HepG2 (cell line): ENCODE results near the gene ABCG4. TPM values are rescaled to one million over a fixed set of nuclear protein-coding genes. Genes with fewer than 3 reads are reported as not detected.

Experiments
- ATAC-seq: fragments of 200-7000 bp; cut with Tn5 transposase; 3 replicates; pipeline ENCODE4 v1.9.1; 2020; ENCODE audit warnings: mild to moderate bottlenecking, moderate library complexity
- BruUV-seq: library from RNA; stranded (reverse); fragments of 400-500 nt; replicated peaks from 2 replicates; lab custom pipeline; 2021; lab: Mats Ljungman, UMichigan
- CTCF ChIA-PET: fragments of 300-600 bp; formaldehyde crosslinking; extraction: SDS; loops from one replicate; lab custom pipeline; 2021; ENCODE audit warnings: low total read pairs, inconsistent platforms, low intra/inter-chr PET ratio; lab: Yijun Ruan, JAX
- POLR2A ChIA-PET: fragments of 350-600 bp; sonication (Branson Sonifier 250); formaldehyde crosslinking; loops from one replicate; lab custom pipeline; 2020; ENCODE audit warnings: antibody characterized with exemption, inconsistent platforms; lab: Yijun Ruan, JAX
- DNase-seq: peaks from one replicate; pipeline ENCODE4 v3.0.0-alpha.2; 2015; ENCODE audit warnings: low spot score
- FAIRE-seq: peaks from 3 replicates; lab custom pipeline; 2011; peaks lifted over from hg19 to GRCh38; lab: Jason Lieb, UNC
- H2AFZ ChIP-seq: one replicate; pipeline ENCODE4 v1.6.1; 2011; ENCODE audit warnings: low read length, inconsistent platforms
- H3K27ac ChIP-seq: fragments of 300-600 bp; 3 replicates; pipeline ENCODE4 v1.8.0; 2011; ENCODE audit warnings: mixed run types, mild to moderate bottlenecking, mixed read lengths, low read length, inconsistent platforms; ENCODE audit not compliant: insufficient read depth; ENCODE audit errors: extremely low read length
- H3K27me3 ChIP-seq, 2 experiments: fragments of 200-600 bp in 1 of 2; 2 replicates in 1 of 2; 3 replicates in 1 of 2; pipeline versions ENCODE4 v1.6.0 to v1.8.0; 2011; ENCODE audit warnings: low read length in 2 of 2, mild to moderate bottlenecking in 2 of 2, moderate library complexity in 2 of 2, inconsistent platforms in 1 of 2; ENCODE audit not compliant: insufficient read depth in 2 of 2, control insufficient read depth in 1 of 2
- H3K36me3 ChIP-seq, 2 experiments: fragments of 200-600 bp in 1 of 2; replicated peaks in 1 of 2; 2 replicates in 1 of 2; 3 replicates in 1 of 2; pipeline versions ENCODE4 v1.5.1 to v1.8.0; 2011; ENCODE audit warnings: low read length in 2 of 2, inconsistent platforms in 1 of 2; ENCODE audit not compliant: insufficient read depth in 2 of 2, control insufficient read depth in 1 of 2
- H3K4me1 ChIP-seq: 2 replicates; pipeline ENCODE4 v1.5.1; 2012; ENCODE audit warnings: low read length, inconsistent platforms; ENCODE audit not compliant: insufficient read depth
- H3K4me2 ChIP-seq: 2 replicates; pipeline ENCODE4 v1.6.0; 2011; ENCODE audit warnings: low read depth, low read length, inconsistent platforms
- H3K4me3 ChIP-seq, 3 experiments: fragments of 200-600 bp in 1 of 3; sonication (generic), shearing (Covaris generic) in 1 of 3; replicated peaks in 1 of 3; 2 replicates each; pipeline ENCODE4 v1.5.1; 2011 to 2016; ENCODE audit warnings: low read length in 3 of 3, inconsistent platforms in 2 of 3, low read depth in 2 of 3, mild to moderate bottlenecking in 2 of 3, control low read depth in 1 of 3, mixed read lengths in 1 of 3; ENCODE audit not compliant: insufficient read depth in 1 of 3
- H3K79me2 ChIP-seq: one replicate; pipeline ENCODE4 v1.6.1; 2011; ENCODE audit warnings: low read length, inconsistent platforms; ENCODE audit not compliant: insufficient read depth
- H3K9ac ChIP-seq: 2 replicates; pipeline ENCODE4 v1.6.0; 2011; ENCODE audit warnings: mild to moderate bottlenecking, low read depth, low read length, inconsistent platforms; ENCODE audit not compliant: insufficient read depth
- H3K9me3 ChIP-seq: 2 replicates; pipeline ENCODE4 v1.5.1; 2012; ENCODE audit warnings: mild to moderate bottlenecking, low read length
- H4K20me1 ChIP-seq: 2 replicates; pipeline ENCODE4 v1.6.0; 2011; ENCODE audit warnings: inconsistent platforms, mild to moderate bottlenecking, low read length, moderate library complexity; ENCODE audit not compliant: insufficient read depth
- RNF219 ChIP-seq: sonication (generic); formaldehyde crosslinking; IDR thresholded peaks from 2 replicates; pipeline ENCODE4 v1.5.0; 2020; ENCODE audit warnings: mild to moderate bottlenecking, missing genetic modification reagents
- SYNCRIP ChIP-seq: fragments of 200-400 bp; formaldehyde crosslinking; IDR thresholded peaks from 2 replicates; pipeline ENCODE4 v1.6.1; 2018; ENCODE audit warnings: mild to moderate bottlenecking, low read depth, low read length; ENCODE audit not compliant: insufficient read depth
- ZNF383 ChIP-seq: sonication (generic); formaldehyde crosslinking; IDR thresholded peaks from 2 replicates; pipeline ENCODE4 v1.4.0; 2020; ENCODE audit warnings: missing genetic modification reagents, mild to moderate bottlenecking, borderline replicate concordance
- ZNF589 ChIP-seq: sonication (generic); formaldehyde crosslinking; conservative IDR thresholded peaks from 2 replicates; pipeline ENCODE4 v1.8.0; 2022; ENCODE audit warnings: mild to moderate bottlenecking, moderate library complexity, missing genetic modification reagents
- WGBS: methylation state at CpG from one replicate; pipeline ENCODE4 v1.1.6; 2017; ENCODE audit warnings: low lambda C conversion rate; 5-methylcytosine and 5-hydroxymethylcytosine counted together
- in situ Hi-C: cut with HindIII; loops from 2 replicates; pipeline ENCODE4 v1.10.0; 2017; ENCODE audit warnings: low pct_unique_long_range_greater_than_20kb; ENCODE audit not compliant: extremely low pct_ligation_motif_present
- intact Hi-C: fragments of 100-400 bp; cut with micrococcal nuclease; formaldehyde crosslinking; loops from one replicate; pipeline ENCODE4 v1.10.0; 2022; ENCODE audit not compliant: unreplicated experiment
- polyA plus RNA-seq, 8 experiments: library from polyadenylated mRNA; depleted of rRNA in 3 of 8; stranded (reverse) in 7 of 8; unstranded in 1 of 8; fragments of >200 nt; fragmentation: Illumina TruSeq in 4 of 8; extraction: Trizol in 4 of 8; gene quantifications; 2 replicates each; pipeline versions ENCODE4 v1.2.1 to v1.2.3, GENCODE V29; 2011 to 2016; ENCODE audit warnings: low read depth in 4 of 8, missing spikeins in 1 of 8, mixed read lengths in 1 of 8; ENCODE audit not compliant: insufficient read depth in 1 of 8
- total RNA-seq, 5 experiments: library from RNA; depleted of rRNA; stranded (reverse); fragments of >200 nt; fragmentation: Illumina TruSeq; extraction: Trizol; gene quantifications; 2 replicates each; pipeline ENCODE4 v1.2.3, GENCODE V29; 2016; ENCODE audit warnings: low read depth in 1 of 5

ABCG4 gene
- total and polyA plus RNA-seq, 2 of the 13 experiments (the other 11 are each of a cell fraction or from before 2014, with no cell fraction given), result not detected

GRCh38 chr11:119194811-119195440 lies 46.1 kb downstream of the ABCG4 start:
- in situ Hi-C loops (loop anchor here (10.0 kb wide), 1 partner anchor 280 kb away; no protein-coding TSS in a partner anchor), intact Hi-C loops (loop anchor here (5.0 kb wide), 1 partner anchor 88 kb away; the partner anchor contains the start of gene C2CD2L)
- H3K79me2 ChIP-seq, result no peaks in the 10 kb centered on the region
- no peak overlapping the region for H3K4me3 ChIP-seq
- FAIRE-seq (no peak), ATAC-seq (no peak), DNase-seq (no peak)
- 24% methylated on average over 7 of the region's 7 CpGs for WGBS
- TF ChIP-seq ZNF589 (no peak), SYNCRIP (no peak), ZNF383 (CRISPR knock-in tag) (no peak), RNF219 (CRISPR knock-in tag) (no peak)
- no peaks in the 10 kb centered on the region for H3K36me3 ChIP-seq
- no peak overlapping the region for H3K27ac ChIP-seq
- ChIA-PET POLR2A (interaction anchor here (0.6 kb wide), 1 partner anchor 110 kb away, joined by 3 read pairs; the partner anchor contains the start of gene HMBS), CTCF (no interaction called here)
- H4K20me1 ChIP-seq, result no peaks in the 10 kb centered on the region
- BruUV-seq, result no TSS peak
- H2AFZ ChIP-seq, result no peak overlapping the region
- H3K27me3 ChIP-seq, result peaks cover 3 to 8% of the 10 kb centered on the region in 2 experiments; a peak in 3 of 5 replicates
- peaks cover 48% of the 10 kb centered on the region for H3K4me1 ChIP-seq
- H3K9me3 ChIP-seq, result no peaks in the 10 kb centered on the region
- no peak overlapping the region for H3K9ac ChIP-seq
- peak overlapping the region; percentile 55 for H3K4me2 ChIP-seq
